Tibial artery (tissue), 4 donors: ENCODE data around the gene DNM1.
A peak's percentile ranks its signal among the peaks of the same experiment; 100 is the strongest.

Source experiments
- DNase-seq, 2 donors: peaks; one replicate each; pipeline ENCODE4 v3.0.0-alpha.2; 2019
- H3K27ac ChIP-seq, 2 donors: fragments of 200-600 bp; sonication (generic) in 1 of 2; 1 replicate in 1 of 2; 2 replicates in 1 of 2; pipeline ENCODE4 v1.5.1; 2018 to 2019; ENCODE audit warnings: mild to moderate bottlenecking in 1 of 2
- H3K27me3 ChIP-seq, 2 donors: fragments of 200-600 bp; sonication (generic) in 1 of 2; one replicate each; pipeline versions ENCODE4 v1.5.1 to v1.6.0; 2016 to 2019
- H3K36me3 ChIP-seq, 3 donors: fragments of 200-600 bp; sonication (generic) in 2 of 3; one replicate each; pipeline ENCODE4 v1.5.1; 2016 to 2019; ENCODE audit warnings: mild to moderate bottlenecking in 2 of 3
- H3K4me1 ChIP-seq, 4 donors: fragments of 200-600 bp; sonication (generic) in 2 of 4; 1 replicate in 3 of 4; 2 replicates in 1 of 4; pipeline ENCODE4 v1.5.1; 2016 to 2019
- H3K4me3 ChIP-seq, 2 donors: fragments of 200-600 bp; sonication (generic) in 1 of 2; 1 replicate in 1 of 2; 2 replicates in 1 of 2; pipeline ENCODE4 v1.5.1; 2018 to 2019; ENCODE audit warnings: mild to moderate bottlenecking in 2 of 2
- H3K9me3 ChIP-seq, 3 donors: fragments of 200-600 bp; sonication (generic) in 1 of 3; one replicate each; pipeline ENCODE4 v1.5.1; 2016 to 2019
- CTCF ChIP-seq, 2 experiments: fragments of 200-600 bp in 1 of 2; fragments of 450-650 bp in 1 of 2; IDR thresholded peaks; one replicate each; pipeline ENCODE4 v1.5.1; 2017 to 2019; ENCODE audit warnings: antibody characterized with exemption in 2 of 2, mild to moderate bottlenecking in 1 of 2, moderate library complexity in 1 of 2
- intact Hi-C: fragments of 100-400 bp; cut with DNase I; formaldehyde crosslinking; loops from one replicate; pipeline ENCODE4 v1.15.0; 2023; ENCODE audit warnings: low total_unique reads

Gene DNM1

GRCh38 chr9:128187361-128187760 lies 15.8 kb upstream of the DNM1 start:
- Histone ChIP-seq H3K36me3 (peaks cover 28 to 67% (median 37%) of the 10 kb centered on the region in 3 donors), H3K4me3 (no peak overlapping the region), H3K9me3 (no peaks in the 10 kb centered on the region), H3K4me1 (peaks cover 0 to 16% (median 14%) of the 10 kb centered on the region in 4 donors), H3K27ac (no peak overlapping the region), H3K27me3 (no peaks in the 10 kb centered on the region)
- TF ChIP-seq CTCF (IDR thresholded peaks at IDR 0.05), result no peak
- intact Hi-C loops, result no loop called here
- no peak for DNase-seq

- TF ChIP-seq CTCF (IDR thresholded peaks at IDR 0.05), result no peak
- DNase-seq, result no peak
- Histone ChIP-seq H3K4me3 (no peak overlapping the region), H3K27ac (no peak overlapping the region), H3K36me3 (peaks cover 24 to 58% (median 29%) of the 10 kb centered on the region in 3 donors), H3K27me3 (no peaks in the 10 kb centered on the region), H3K4me1 (peaks cover 0 to 22% (median 16%) of the 10 kb centered on the region in 4 donors), H3K9me3 (no peaks in the 10 kb centered on the region)
- intact Hi-C loops, result no loop called here
Measured at GRCh38 chr9:128188209-128188608, 15.0 kb upstream of the DNM1 start.

GRCh38 chr9:128190013-128190412 lies 13.2 kb upstream of the DNM1 start:
- intact Hi-C loops, result no loop called here
- TF ChIP-seq CTCF (IDR thresholded peaks at IDR 0.05), result no peak
- DNase-seq, result no peak
- peak overlapping the region in 1 of 2 donors; percentile 95 for H3K27ac ChIP-seq
- H3K9me3 ChIP-seq, result no peaks in the 10 kb centered on the region
- peaks cover 0 to 28% (median 18%) of the 10 kb centered on the region in 4 donors for H3K4me1 ChIP-seq
- H3K27me3 ChIP-seq, result no peaks in the 10 kb centered on the region
- H3K36me3 ChIP-seq, result peaks cover 15 to 42% (median 15%) of the 10 kb centered on the region in 3 donors
- peak overlapping the region; percentile 58 to 86 for H3K4me3 ChIP-seq

- H3K9me3 ChIP-seq, result no peaks in the 10 kb centered on the region
- peak overlapping the region; percentile 88 to 95 for H3K27ac ChIP-seq
- DNase-seq, result peak in 1 of 2 donors; percentile 35
- H3K4me3 ChIP-seq, result peak overlapping the region; percentile 58 to 86
- peaks cover 0 to 28% (median 18%) of the 10 kb centered on the region in 4 donors for H3K4me1 ChIP-seq
- H3K27me3 ChIP-seq, result no peaks in the 10 kb centered on the region
- intact Hi-C loops, result no loop called here
- peaks cover 7 to 35% (median 8%) of the 10 kb centered on the region in 3 donors for H3K36me3 ChIP-seq
- TF ChIP-seq CTCF (IDR thresholded peaks at IDR 0.05), result no peak
Measured at GRCh38 chr9:128190516-128191405, 12.4 kb upstream of the DNM1 start.

GRCh38 chr9:128191406-128192046 lies 11.7 kb upstream of the DNM1 start, which contains the start of gene CIZ1:
Gene CIZ1 (minus strand): TSS chr9:128191572. CDS start chr9:128190857, 715 bp downstream.
- peaks cover 0 to 28% (median 18%) of the 10 kb centered on the region in 4 donors for H3K4me1 ChIP-seq
- intact Hi-C loops, result no loop called here

More at GRCh38 chr9:128191406-128192046, 11.7 kb upstream of the DNM1 start, which contains the start of gene CIZ1:
- Histone ChIP-seq H3K36me3 (peaks cover 7 to 27% (median 8%) of the 10 kb centered on the region in 3 donors), H3K4me3 (peak within 1 kb of the TSS; percentile 58 to 86), H3K9me3 (no peaks in the 10 kb centered on the region), H3K27ac (peak within 1 kb of the TSS; percentile 88 to 95), H3K27me3 (no peaks in the 10 kb centered on the region)
- peak; percentile 77 to 79 for TF ChIP-seq CTCF (IDR thresholded peaks at IDR 0.05)
- DNase-seq, result peak; percentile 72 to 89
